Superior temporal gyrus (tissue), 1 donor: ENCODE data around the gene TFRC.
A peak's percentile ranks its signal among the peaks of the same experiment; 100 is the strongest.
"Not testable (repeated sequence)": the region's sequence is repeated elsewhere in the genome, so short reads cannot be mapped to it uniquely, and the experiment has no call there.

Source experiments
- DNase-seq: peaks from one replicate; pipeline ENCODE4 v3.0.0-alpha.2; 2016; ENCODE audit errors: extremely low spot score

The TFRC gene

DNA sequence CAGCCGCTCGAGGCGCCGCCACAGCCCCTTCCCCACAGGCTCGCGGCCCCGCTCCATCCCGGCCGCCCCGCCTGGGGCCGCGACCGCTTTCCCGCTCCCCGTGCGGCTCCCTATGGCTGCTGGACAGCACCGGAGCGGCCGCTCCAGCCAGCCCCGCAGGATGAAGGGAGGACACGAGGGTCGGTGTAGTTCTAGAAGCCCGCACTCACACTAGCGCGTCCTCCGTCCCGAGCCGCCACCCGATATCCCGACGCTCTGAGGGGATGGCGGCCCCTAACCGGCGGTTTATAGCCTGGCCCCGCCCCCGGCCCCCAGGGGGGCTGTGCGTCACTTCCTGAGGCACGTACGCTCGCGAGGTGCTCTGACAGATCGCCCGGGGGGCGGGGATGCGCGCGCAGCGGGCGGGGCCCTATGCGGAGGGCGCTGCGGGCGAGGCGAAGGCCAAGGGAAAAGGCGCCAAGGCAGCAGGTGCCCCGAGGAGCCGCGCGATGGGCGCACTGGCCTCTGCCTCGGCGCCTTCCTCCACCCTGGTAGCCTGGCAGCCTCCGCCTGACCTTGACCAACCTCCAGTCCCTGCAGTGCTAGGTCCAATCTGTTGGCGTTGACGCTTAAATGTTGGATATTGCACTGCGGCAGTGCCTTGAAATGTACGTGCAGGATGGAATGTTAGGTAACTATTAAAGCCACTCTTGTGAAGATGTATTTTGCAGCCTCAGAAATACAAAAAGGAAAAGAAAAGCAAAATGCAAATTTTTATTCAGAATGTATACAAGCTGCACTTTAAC, at the start of gene TFRC:
TSS of gene TFRC (minus strand) at position 257 of the 785 bp plus-strand sequence. CDS start 4,991 bp downstream, outside the sequence.
- peak; percentile 94 for DNase-seq

DNA sequence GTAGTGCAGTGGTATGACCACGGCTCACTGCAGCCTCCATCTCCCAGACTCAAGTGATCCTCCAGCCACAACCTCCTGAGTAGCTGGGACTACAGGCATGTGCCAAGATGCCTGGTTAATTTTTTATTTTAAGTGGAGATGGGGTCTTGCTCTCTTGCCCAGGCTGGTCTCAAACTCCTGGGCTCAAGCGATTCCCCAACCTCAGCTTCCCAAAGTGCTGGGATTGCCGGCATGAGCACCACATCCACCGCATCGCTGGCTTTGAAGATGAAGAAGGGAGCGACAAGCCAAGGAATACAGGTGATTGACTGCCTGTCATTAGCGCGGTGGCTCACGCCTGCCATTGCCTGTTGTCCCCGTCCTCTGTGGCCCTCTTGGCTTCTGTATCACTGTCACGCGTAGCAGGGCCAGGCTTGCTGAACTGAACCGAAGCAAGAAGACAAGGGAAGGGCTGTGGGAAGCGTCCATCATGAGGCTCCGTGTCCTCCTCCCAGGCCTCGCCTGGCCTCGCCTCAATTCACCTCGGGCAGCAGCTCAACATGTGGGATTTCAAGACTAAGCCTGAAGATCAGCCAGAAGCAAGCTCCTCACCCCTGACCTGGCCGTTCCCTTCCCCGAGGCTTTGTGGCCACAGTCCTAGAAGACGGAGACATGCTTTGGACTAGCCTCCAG, 46.4 kb upstream of the TFRC start:
- DNase-seq = no peak

DNA sequence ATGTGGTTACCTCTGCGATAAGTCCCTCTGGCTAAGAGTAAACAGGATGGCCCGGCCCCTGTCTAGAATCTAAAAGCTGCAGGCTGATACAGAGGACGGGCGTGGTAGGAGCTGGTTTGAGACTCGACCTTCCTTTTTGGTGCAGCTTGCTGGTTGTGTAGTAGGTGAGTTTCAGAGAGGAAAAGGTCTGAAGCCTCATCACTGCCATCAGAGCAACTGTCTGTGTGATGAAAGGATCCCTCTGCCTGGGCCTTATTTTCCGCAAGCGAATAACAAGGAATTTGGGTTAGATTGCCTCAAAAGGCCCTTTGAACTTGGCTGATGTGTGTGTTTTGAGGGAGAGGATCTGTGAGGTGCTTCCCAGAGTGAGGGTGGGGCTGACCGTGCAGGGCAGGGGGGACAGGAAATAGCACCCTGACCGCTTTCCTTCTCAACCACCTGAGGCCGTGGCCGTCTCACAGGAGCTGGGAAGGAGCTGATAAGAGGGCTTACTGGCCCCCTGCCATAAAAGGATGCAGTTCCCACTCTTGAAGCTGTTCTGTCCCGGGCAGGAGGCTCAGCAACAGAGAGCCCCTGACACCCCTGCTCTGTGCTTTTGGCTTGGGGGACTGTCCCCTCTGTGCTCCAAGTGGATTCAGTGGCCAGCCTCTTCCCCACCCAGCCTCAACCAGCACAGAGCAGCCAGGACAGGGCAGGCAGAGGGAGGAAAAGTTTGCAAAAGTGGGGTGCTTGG, 45.6 kb upstream of the TFRC start:
- DNase-seq = no peak

DNA sequence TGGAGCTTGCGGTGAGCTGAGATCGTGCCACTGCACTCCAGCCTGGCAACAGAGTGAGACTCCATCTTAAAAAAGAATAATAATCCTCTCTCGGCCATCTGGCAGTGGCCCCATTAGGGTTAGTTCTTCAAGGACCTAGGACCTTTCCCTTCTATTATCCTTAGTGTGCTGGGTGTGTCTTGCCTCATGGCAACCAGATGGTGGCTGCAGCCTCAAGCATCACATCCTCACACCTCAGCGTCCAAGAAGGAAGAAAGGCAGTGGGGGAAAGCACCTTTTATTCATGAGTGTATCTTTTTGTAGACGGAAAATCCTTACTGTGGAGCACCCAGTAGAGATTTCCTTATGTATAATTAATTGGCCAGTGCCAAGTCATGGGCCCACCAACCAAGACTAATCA, 42.7 kb upstream of the TFRC start:
- DNase-seq = no peak

DNA sequence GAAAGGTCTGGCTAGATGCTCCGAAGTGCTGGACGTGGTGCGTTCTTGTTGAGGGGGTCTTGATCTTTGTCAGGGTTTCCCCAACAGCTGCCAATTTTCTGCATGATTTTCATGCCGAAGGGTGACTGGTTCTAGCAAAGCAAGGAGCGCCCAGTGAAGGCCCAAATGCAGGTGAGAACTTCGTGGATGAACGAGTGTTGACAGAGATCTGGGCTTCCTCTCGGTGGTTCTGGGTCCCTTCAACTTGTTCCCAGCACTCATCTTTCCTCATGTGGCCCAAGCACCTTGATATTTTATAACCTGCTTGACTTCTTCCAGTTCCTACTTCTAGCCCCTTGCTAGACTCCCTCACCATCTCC, 40.8 kb upstream of the TFRC start:
- no peak for DNase-seq

DNA sequence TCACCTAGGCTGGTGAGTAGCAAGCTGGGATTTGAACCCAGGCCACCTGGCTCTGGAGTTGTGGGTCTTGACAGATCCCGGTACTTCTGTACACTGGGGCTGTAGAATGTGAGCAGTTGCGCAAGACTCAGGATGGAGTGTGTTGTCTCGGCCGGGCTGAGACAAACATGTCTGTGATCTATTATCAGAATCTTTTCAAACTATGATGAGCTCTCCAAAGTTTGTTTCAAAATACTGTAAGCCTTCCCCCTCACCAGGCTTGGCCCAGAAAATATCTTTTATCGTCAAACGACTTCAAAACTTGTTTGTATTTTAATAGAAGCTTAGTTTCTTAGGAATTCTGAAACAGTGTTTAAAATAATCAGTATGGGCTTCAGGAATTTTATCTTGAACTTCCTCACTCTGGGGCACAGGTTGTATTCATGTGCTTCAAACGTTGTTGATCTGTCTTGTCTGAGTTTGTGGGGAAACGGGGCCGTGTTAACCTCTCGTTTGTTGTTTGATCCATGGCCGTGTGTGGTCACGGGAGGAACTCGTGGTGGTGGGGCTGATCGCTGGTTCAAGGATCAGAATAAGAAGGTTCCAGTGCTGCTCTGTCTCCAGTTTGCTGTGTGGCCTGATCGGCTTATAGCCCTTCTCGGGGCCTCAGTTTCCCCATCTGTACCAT, 40.3 kb upstream of the TFRC start:
- DNase-seq = no peak

DNA sequence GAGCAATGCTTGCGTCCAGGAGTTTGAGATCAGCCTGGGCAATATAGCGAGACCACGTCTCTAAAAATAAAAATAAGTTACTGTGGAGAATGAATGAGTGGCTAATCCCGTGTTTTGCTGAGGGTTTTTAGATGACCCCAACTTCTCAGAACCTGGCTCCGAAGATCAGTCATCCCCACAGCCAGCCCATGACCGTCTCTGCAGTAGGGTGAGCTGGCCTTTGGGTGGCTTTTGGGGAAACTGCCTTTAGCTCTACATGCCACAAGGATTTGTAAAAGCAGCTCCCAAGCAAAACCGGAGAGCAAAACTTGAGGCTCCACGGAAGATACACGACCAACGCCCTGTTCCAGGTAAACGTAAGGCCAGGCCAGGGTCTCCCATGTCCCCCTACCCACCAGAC, 39.2 kb upstream of the TFRC start:
- DNase-seq = no peak

DNA sequence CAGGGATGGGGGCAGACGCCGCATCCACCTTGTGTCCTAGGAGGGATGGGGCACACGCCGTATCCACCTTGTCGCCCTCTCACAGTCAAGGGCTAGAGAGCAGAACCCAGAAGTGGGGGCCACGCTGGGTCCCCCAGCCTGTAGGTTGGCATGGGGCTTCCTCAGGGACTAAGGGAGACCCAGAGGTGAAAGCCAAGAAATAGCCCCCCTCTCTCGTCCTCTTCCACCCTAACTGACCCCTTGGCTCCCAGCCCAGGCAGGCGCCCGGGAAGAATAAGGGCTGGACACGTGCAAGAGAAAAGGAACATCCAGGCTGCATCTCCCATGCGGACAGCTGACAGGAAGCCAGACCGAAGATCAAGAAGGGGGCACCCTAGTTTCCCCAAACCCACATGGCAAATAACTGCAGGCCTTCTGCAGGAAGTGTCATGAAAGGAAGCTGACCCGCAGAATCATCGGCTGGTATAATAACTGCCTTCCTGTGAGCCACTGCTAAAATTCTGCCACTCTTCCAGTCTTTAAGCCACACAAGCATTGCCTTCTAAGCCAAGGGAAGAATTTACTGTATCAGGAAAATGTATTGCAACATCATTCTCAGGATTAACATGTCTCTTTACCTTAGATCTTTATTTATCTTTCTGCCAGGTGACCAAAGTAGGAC, 38.5 kb upstream of the TFRC start:
- DNase-seq = no peak

DNA sequence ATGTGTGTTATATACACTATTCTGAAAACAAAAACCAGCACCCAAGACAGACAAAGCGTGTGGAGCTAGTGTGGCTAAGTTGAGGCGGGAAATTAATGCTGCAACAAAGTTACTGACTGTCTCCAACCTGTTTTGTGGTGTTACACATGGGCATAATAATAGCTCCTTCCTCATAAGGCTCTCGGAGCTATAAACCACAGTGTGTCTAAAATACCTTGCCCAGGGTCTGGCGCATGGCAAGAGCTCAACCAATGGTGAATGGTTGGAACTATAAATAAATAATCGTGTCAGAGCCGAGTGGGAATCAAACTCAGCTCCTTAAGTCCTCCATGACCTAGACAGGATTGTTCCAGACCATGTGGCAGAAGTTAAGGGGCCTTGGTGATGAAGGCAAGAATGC, 35.9 kb upstream of the TFRC start:
- no peak for DNase-seq

DNA sequence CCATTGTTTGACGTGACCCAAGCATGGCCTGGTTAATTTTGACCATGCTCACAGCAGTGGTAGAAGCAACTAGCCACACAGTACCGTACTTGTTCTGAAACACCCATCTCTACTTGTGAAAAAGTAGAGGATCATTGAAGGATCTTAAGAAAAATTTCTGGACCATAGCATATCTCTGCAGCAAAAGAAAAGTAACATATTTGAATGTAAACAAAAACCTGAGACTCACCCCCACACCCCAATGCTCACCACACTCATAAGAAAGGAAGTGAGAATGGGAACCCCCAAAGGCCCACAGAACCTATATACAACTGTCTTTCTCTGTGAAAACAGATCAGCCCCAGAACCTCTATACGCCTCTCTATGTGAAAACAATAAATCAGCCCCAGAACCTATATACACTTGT, 33.8 kb upstream of the TFRC start:
- DNase-seq = no peak

DNA sequence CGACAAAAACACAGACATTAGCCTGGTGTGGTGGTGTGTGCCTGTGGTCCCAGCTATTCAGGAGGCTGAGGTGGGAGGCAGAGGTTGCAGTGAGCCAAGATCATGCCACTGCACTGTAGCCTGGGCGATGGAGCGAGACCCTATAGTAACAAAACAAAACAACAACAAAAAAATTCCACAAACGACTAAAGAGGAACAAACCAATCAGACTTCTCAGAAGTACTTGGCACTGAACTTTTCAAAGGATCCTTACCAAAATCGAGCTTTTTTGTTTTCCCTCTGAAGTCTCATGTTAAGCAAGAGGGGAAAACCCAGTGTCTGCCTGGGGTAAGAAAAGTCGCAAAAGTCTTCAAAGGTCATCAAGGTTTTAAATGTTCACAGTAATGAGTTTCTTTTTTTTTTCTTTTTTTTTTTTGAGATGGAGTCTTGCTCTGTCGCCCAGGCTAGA, 30.1 kb upstream of the TFRC start:
- DNase-seq = no peak

DNA sequence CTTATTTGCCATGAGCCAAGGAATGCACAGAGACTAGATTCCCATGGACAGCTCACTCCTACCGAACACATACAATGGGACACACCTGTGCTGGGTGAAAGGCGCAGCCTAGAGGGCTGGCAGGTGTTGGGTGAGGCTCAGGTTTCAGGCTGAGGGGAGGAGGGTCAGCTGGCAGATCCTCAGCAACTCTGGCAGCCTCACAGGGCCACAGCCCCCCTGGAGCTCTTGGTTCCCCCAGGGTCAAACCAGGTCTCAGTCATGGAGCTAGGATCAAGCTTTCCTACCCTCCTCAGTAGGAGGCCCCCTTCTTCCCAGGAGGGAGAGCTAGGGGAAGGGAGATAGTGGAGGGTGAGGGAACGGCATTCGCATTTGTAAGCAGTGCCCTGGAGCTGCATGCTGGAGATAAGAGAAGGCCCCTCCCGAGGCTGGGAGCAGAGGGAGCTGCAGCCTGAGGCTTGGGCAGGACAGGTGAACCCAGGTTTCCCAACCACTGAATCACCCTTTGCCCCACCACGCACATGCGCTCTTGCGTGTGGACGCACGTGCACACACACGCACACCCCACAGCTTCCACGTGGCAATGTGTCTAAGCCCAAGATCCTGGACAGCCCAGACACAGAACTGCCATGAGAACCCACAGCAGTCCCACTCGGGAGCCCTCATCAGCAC, 26.3 kb upstream of the TFRC start:
- no peak for DNase-seq

DNA sequence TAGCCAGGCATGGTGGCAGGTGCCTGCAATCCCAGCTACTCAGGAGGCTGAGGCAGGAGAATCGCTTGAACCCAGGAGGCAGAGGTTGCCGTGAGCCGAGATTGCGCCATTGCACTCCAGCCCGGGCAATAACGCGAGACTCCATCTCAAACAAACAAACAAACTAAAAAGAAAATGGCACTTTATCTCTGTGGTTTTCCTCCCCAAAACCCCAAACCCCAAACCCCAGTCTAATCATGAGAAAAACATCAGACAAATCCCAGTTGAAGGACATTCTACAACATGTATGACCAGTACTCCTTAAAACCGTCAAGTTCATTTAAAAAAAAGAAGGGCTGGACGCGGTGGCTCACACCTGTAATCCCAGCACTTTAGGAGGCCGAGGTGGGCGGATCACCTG, 22.8 kb upstream of the TFRC start:
- DNase-seq = not testable (repeated sequence)

DNA sequence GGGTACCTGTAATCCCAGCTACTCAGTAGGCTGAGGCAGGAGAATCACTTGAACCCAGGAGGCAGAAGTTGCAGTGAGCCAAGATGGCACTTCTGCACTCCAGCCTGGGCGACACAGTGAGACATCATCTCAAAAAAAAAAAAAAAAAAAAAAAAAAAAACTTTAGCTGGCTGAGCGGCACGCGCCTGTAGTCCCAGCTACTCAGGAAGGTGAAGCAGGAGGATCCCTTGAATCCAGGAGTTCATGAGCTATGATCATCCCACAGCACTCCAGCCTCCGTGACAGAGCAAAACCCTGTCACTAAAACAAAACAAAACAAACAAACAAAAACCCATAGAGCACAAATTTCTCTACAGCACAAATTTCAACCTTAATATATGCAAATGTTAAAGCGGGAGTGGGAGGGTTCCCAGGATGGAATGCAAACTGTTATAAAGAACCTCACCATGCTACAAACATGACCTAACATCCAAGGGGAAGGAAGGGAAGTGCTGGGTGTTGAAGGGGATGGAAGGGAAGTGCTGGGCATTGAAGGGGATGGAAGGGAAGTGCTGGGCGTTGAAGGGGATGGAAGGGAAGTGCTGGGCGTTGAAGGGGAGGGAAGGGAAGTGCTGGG, 16.6 kb upstream of the TFRC start:
- not testable (repeated sequence) for DNase-seq

DNA sequence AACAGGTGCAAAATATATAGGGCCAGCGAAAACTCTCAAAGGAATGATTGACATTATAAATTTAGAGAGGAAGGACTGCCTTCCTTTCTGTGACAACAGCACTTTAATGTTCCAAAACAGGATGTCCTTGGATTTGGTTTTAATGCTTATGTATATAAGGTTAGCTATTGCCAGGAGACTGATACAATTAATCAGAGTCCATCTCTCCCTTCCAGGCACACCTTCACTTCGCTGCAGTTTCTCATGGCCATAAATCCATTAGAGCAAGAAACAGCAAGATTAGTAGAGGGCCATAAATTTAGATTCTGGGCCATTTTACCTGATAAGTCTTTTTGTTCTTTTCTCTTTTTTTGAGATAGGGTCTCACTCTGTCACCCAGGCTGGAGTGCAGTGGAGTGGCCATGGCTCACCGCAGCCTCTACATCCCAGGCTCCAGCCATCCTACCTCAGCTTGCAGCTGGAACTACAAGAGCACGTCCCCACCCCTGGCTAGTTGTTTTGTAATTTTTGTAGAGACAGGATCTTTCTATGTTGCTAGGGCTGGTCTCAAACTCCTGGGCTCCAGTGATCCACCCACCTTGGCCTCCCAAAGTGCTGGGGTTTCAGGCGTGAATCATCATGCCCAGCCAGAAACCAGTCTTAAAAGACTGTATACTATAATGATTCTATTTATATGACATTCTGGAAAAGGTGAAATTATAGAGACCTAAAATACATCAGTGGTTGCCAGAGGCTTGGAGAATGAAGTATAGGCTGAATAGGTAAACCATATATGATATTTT, 15.7 kb upstream of the TFRC start:
- no peak for DNase-seq

DNA sequence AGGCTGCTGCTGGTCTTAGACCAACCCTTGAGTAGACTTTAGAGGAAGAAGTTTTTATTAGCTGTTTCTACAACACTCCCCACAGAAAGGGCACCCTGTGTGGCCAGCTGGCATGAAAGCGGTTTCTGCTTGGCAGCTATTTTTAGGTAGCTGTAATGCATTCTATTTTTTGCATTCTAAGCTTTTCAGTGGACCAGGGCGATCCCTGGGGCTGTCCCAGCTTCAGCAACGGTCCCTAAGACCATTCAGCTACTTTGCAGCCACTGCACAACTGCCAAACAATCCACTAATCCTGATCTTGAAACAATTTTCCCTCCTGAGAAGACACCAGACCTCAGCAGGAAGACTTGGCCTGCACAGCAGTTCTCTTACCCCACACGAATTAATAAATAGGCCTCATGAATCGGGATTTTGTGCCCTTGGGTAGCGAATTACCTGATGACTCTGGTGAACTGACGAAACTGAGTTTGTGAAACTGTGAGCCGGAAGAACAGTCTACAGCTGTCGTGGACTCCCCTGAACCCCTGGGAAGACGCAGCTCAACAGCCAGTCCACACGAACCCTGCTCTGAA, 14.6 kb upstream of the TFRC start:
- peak; percentile 39 for DNase-seq

DNA sequence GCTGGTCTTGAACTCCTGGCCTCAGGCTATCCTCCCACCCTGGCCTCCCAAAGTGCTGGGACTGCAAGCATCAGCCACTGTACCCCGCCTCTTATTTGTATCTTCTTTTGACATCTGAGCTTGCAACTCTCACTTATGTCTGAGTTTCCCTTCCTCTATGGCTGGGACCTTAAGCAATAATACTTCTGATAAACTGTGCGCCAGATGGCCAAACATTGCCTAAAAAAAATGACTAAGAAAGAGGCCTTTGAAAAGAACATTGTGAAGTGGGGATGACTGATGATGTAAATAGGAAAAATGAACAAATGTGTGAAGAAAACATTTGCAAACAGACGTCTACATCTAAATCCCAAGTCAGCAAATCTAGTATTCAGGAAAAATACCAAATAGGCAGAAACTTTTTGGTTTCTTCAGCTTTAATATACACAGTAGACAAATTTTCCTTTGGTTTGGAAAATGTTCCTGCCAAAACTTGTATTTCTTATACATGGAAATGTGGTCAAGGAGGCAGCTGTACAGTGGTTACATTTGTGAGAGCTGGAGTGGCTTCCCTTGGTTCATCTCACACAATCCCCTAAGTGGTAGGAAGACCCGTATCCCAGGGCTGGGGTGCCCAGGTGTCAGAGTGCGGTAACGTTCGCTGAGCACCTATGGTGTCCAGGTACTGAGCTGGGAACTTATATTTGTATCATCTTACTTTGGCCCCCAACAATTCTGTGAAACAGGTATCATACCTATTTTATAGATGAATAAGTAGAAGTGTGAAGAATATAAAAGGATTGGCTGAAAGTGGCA, 11.6 kb upstream of the TFRC start:
- peak; percentile 29 for DNase-seq

DNA sequence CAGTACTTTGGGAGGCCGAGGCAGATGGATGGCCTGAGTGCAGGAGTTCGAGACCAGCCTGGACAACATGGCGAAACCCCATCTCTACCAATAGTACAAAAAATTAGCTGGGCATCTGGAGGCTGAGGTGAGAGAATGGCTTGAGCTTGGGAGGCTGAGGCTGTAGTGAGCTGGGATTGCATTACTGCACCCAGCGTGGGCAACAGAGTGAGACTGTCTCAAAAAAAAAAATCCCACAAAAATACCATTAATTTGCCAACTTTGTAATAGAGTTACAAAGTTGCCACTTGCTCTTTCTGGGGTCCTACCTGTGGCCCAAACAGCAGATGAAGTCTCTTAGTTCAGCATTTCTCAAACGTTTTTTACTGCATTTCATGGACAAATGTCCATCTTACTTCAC, 6.0 kb upstream of the TFRC start:
- no peak for DNase-seq

DNA sequence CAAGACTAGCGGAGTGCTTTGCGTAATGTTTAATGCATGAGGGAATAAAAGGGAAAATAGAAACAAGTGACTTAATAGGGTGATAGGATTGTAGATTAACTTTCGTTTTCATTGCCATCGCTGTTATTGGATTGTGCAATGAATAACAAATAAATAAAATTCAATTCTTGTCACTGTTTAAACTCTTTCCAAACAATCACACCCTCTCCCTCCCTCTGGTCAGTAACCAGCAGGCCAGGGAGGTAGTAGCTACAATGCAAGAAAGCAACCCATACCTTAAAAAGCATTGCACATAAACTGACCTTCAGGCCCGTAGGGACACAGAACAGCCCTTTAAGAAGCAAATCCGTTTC, 705 bp upstream of the TFRC start:
- DNase-seq = no peak
